ENCODE results near the gene NEU2.

- TF ChIP-seq, protein P1, sequence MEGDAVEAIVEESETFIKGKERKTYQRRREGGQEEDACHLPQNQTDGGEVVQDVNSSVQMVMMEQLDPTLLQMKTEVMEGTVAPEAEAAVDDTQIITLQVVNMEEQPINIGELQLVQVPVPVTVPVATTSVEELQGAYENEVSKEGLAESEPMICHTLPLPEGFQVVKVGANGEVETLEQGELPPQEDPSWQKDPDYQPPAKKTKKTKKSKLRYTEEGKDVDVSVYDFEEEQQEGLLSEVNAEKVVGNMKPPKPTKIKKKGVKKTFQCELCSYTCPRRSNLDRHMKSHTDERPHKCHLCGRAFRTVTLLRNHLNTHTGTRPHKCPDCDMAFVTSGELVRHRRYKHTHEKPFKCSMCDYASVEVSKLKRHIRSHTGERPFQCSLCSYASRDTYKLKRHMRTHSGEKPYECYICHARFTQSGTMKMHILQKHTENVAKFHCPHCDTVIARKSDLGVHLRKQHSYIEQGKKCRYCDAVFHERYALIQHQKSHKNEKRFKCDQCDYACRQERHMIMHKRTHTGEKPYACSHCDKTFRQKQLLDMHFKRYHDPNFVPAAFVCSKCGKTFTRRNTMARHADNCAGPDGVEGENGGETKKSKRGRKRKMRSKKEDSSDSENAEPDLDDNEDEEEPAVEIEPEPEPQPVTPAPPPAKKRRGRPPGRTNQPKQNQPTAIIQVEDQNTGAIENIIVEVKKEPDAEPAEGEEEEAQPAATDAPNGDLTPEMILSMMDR (conservative IDR thresholded peaks at IDR 0.05; ENCODE audit: low read length) = no peak
- no peak for TF ChIP-seq EZH2phosphoT487 (IDR thresholded peaks at IDR 0.05; ENCODE audit: borderline replicate concordance)
Observed at GRCh38 chr2:233011268-233011650, 21.2 kb upstream of the NEU2 start.

Measured in Loucy (cell line).